ENCODE results near the gene TBX4.

The TBX4 gene

GRCh38 chr17:61405686-61406536, 46.3 kb upstream of the TBX4 start:
- peak; percentile 74 for DNase-seq (ENCODE audit: low spot score)
- TF ChIP-seq CTCF (IDR thresholded peaks at IDR 0.05) = no peak
- Histone ChIP-seq H3K27ac (peak overlapping the region; percentile 97 to 99), H3K4me3 (peak overlapping the region; percentile 84)

- peak overlapping the region; percentile 84 for H3K4me3 ChIP-seq
- no peak for TF ChIP-seq CTCF (IDR thresholded peaks at IDR 0.05)
- no peak for DNase-seq (ENCODE audit: low spot score)
- H3K27ac ChIP-seq = peak overlapping the region; percentile 97 to 99
Measured at GRCh38 chr17:61406537-61406845, 45.7 kb upstream of the TBX4 start.

- no peak for TF ChIP-seq CTCF (IDR thresholded peaks at IDR 0.05)
- Histone ChIP-seq H3K27ac (peak overlapping the region; percentile 97 to 99), H3K4me3 (peak overlapping the region; percentile 84)
- peak; percentile 79 for DNase-seq (ENCODE audit: low spot score)
Measured at GRCh38 chr17:61406971-61407911, 45.0 kb upstream of the TBX4 start.

GRCh38 chr17:61408151-61409041, 43.8 kb upstream of the TBX4 start:
- peak overlapping the region; percentile 97 to 99 for H3K27ac ChIP-seq
- DNase-seq (ENCODE audit: low spot score) = peak; percentile 75

GRCh38 chr17:61409301-61410112, 42.7 kb upstream of the TBX4 start:
- no peak for TF ChIP-seq CTCF (IDR thresholded peaks at IDR 0.05)
- DNase-seq (ENCODE audit: low spot score) = peak; percentile 87

More at GRCh38 chr17:61408151-61409041, 43.8 kb upstream of the TBX4 start:
- TF ChIP-seq CTCF (IDR thresholded peaks at IDR 0.05) = no peak
- peak overlapping the region; percentile 84 for H3K4me3 ChIP-seq

More at GRCh38 chr17:61409301-61410112, 42.7 kb upstream of the TBX4 start:
- H3K4me3 ChIP-seq = peak overlapping the region; percentile 84
- peak overlapping the region; percentile 97 to 99 for H3K27ac ChIP-seq

Data from coronary artery (tissue), 2 donors.